ENCODE results near the gene SEMA6A.

SEMA6A gene

GRCh38 chr5:116448870-116449427, 125.7 kb downstream of the SEMA6A start:
- no peak overlapping the region for H3K27ac ChIP-seq
- TF ChIP-seq, protein P1, sequence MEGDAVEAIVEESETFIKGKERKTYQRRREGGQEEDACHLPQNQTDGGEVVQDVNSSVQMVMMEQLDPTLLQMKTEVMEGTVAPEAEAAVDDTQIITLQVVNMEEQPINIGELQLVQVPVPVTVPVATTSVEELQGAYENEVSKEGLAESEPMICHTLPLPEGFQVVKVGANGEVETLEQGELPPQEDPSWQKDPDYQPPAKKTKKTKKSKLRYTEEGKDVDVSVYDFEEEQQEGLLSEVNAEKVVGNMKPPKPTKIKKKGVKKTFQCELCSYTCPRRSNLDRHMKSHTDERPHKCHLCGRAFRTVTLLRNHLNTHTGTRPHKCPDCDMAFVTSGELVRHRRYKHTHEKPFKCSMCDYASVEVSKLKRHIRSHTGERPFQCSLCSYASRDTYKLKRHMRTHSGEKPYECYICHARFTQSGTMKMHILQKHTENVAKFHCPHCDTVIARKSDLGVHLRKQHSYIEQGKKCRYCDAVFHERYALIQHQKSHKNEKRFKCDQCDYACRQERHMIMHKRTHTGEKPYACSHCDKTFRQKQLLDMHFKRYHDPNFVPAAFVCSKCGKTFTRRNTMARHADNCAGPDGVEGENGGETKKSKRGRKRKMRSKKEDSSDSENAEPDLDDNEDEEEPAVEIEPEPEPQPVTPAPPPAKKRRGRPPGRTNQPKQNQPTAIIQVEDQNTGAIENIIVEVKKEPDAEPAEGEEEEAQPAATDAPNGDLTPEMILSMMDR (conservative IDR thresholded peaks at IDR 0.05) = no peak

- no peak overlapping the region for H3K27ac ChIP-seq
- TF ChIP-seq, protein P1 (conservative IDR thresholded peaks at IDR 0.05) = no peak
These were observed 126.2 kb downstream of the SEMA6A start for GRCh38 chr5:116448450-116448849.

DNA sequence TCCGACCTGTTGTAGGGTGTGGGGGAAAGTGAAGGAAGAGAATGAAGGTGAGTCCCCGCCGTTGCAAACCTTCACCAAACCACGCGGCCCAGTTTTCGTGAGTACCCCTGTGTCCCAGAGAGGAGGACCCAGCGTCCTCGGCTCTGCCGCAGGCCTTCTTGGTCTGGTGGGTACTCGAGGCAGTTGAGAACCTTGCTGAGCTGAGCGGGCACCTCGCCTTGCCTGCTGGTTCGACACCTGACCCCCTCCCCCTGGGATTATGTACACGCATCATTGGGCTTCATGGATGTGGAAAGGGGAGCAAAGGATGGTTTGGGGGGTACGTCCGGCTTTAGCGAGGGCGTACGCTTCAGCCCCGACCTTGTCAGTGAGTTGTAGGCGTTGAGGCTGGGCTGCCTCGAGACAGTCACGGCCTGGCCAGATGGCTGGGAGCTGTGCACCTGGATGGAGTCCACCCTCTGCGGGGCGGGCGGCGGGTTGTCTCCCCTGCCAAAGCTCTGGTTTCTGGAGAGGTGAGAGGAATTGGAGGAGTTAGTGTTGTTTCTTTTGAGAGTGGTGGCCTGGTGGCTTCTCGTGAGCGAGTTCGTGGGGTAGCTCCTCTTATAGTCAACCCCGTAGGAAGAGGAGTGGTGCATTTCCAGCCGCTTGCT, 128.1 kb downstream of the SEMA6A start:
- TF ChIP-seq, protein P1 (conservative IDR thresholded peaks at IDR 0.05) = no peak
- H3K27ac ChIP-seq = no peak overlapping the region

DNA sequence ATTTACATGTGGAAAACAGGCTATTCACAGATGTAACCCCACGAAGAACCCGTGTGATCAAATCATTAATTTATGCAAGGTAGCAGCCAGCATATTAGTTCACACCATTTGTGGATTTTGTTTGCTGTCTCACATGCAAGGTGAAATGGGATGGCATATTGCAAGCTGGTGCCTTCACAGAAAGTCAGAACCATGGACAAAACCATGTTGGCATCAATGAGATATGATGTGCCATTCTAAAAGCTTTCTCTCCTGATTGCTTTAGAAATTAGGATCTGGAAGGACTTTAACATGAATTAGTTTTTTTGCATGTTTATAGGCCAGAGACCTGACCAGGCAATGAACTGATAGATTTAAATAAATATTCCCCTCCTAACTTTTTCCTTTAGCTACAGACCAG, 129.3 kb downstream of the SEMA6A start:
- no peak overlapping the region for H3K27ac ChIP-seq
- TF ChIP-seq, protein P1 (conservative IDR thresholded peaks at IDR 0.05) = no peak

DNA sequence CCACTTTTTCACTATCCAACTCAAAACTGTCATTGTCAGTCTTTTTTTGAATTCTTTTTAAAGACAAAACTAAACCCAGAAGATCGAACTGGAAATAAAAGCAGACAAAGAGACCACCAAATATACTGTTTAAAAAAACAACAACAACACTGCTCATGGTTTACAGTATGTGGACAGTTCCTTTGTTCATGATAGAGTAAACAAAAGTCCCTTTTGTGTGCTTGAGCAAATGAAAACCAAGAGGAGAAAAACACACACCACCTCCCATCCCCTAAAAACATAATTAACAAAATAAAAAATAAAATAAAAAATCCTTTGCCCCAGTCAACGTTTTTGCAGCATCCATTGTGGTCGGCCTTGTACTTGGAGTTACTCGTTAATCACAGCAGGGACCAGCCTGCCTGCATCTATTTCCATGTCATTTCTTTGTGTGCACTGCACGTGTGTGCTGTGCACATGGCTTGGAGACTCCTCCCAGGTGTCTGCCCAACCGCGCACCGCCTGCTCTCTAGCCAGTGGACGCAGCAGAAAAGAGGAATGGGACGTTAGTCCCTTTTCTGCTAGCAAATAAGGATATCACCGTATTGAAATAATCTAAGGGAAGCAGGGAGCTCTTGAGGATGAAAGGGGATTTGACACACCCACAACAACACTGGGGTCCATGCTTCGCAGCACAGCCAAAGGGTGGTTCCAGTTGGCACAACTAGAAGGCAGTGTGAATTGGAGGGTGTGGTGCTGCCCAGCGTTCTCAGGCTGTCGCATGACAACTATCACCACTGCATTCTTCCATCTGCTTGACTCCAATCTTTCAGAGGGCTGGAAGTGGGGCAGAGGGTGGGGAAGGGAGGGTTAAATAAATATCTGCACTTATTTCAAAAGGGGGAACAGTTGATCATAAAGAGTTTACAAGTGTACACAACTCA, 130.0 kb downstream of the SEMA6A start:
- TF ChIP-seq, protein P1 (conservative IDR thresholded peaks at IDR 0.05) = no peak
- no peak overlapping the region for H3K27ac ChIP-seq

GRCh38 chr5:116442931-116443551, 131.6 kb downstream of the SEMA6A start:
- TF ChIP-seq, protein P1 (conservative IDR thresholded peaks at IDR 0.05) = no peak
- no peak overlapping the region for H3K27ac ChIP-seq

- TF ChIP-seq, protein P1 (conservative IDR thresholded peaks at IDR 0.05) = no peak
- no peak overlapping the region for H3K27ac ChIP-seq
These were observed 132.5 kb downstream of the SEMA6A start for GRCh38 chr5:116442095-116442534.

Data from VCaP (cell line).